Endodermal cell (in vitro differentiated cells): ENCODE measurements around the gene PAX7. TPM values are rescaled to one million over a fixed set of nuclear protein-coding genes. Genes with fewer than 3 reads are reported as not detected.

Experiments
- DNase-seq: peaks from one replicate; pipeline ENCODE4 v3.0.0-alpha.2; 2017
- H3K27ac ChIP-seq: 2 replicates; pipeline ENCODE4 v1.5.1; 2013; ENCODE audit warnings: mild to moderate bottlenecking, low read depth, low read length, moderate library complexity
- H3K27me3 ChIP-seq: 2 replicates; pipeline ENCODE4 v1.6.1; 2013; ENCODE audit warnings: mild to moderate bottlenecking, low read length, moderate library complexity; ENCODE audit not compliant: insufficient read depth, control insufficient read depth, poor library complexity, severe bottlenecking
- H3K36me3 ChIP-seq: 2 replicates; pipeline ENCODE4 v1.7.0; 2013; ENCODE audit warnings: mild to moderate bottlenecking, low read length, moderate library complexity; ENCODE audit not compliant: control insufficient read depth, insufficient read depth
- H3K4me1 ChIP-seq: one replicate; pipeline ENCODE4 v1.7.0; 2013; ENCODE audit warnings: low read length; ENCODE audit not compliant: control insufficient read depth, insufficient read depth
- H3K4me3 ChIP-seq: 2 replicates; pipeline ENCODE4 v1.5.1; 2013; ENCODE audit warnings: mild to moderate bottlenecking, low read length, moderate library complexity
- H3K9ac ChIP-seq: 2 replicates; pipeline ENCODE4 v1.6.1; 2013; ENCODE audit warnings: mild to moderate bottlenecking, low read length, moderate library complexity; ENCODE audit not compliant: poor library complexity, severe bottlenecking; ENCODE audit errors: extremely low read depth
- H3K9me3 ChIP-seq: 2 replicates; pipeline ENCODE4 v1.6.1; 2013; ENCODE audit warnings: mild to moderate bottlenecking, low read length, moderate library complexity; ENCODE audit not compliant: control insufficient read depth
- H3K27ac Mint-ChIP-seq: 2 replicates; pipeline ENCODE4 v1.8.0; 2020; ENCODE audit warnings: mixed read lengths
- H3K27me3 Mint-ChIP-seq: 2 replicates; pipeline ENCODE4 v1.8.0; 2021; ENCODE audit warnings: mild to moderate bottlenecking, mixed read lengths; ENCODE audit not compliant: insufficient read depth
- H3K36me3 Mint-ChIP-seq: 2 replicates; pipeline ENCODE4 v1.8.0; 2020; ENCODE audit warnings: low read depth, mixed read lengths
- H3K4me1 Mint-ChIP-seq: 2 replicates; pipeline ENCODE4 v1.8.0; 2020; ENCODE audit warnings: mixed read lengths
- H3K4me3 Mint-ChIP-seq: 2 replicates; pipeline ENCODE4 v1.8.0; 2020; ENCODE audit warnings: mild to moderate bottlenecking, moderate library complexity, mixed read lengths
- H3K9me3 Mint-ChIP-seq: 2 replicates; pipeline ENCODE4 v1.8.0; 2020; ENCODE audit warnings: mild to moderate bottlenecking, mixed read lengths
- CTCF ChIP-seq: fragments of 200-600 bp; sonication (generic); conservative IDR thresholded peaks from 2 replicates; pipeline ENCODE4 v1.5.0; 2021; ENCODE audit warnings: antibody characterized with exemption, mild to moderate bottlenecking
- WGBS, 2 experiments: methylation state at CpG; one replicate each; pipeline versions ENCODE4 v1.1.5 to v1.1.7; 2013; ENCODE audit warnings: missing lambda C conversion rate in 2 of 2, mixed read lengths in 1 of 2; ENCODE audit not compliant: insufficient coverage in 1 of 2, insufficient read length in 1 of 2; 5-methylcytosine and 5-hydroxymethylcytosine counted together
- total RNA-seq, 2 donors: library from RNA; stranded (reverse); fragmentation: NEBNext Ultra II Directional in 1 of 2; extraction: Animal tissue kit (Norgen Biotek cat#: 25700) in 1 of 2; gene quantifications; 2 replicates in 1 of 2; 3 replicates in 1 of 2; pipeline ENCODE4 v1.2.1, GENCODE V29; 2021

The PAX7 gene
- total RNA-seq, 2 donors from 2014 or later: 2.2 to 2.4 TPM

GRCh38 chr1:18619467-18619835, 11.2 kb upstream of the PAX7 start:
- Mint-ChIP-seq H3K36me3 (no peaks in the 10 kb centered on the region), H3K9me3 (no peaks in the 10 kb centered on the region), H3K4me3 (no peak overlapping the region), H3K4me1 (no peaks in the 10 kb centered on the region), H3K27me3 (peaks cover 94% of the 10 kb centered on the region), H3K27ac (no peak overlapping the region)
- WGBS, 2 experiments: 67 to 86% methylated on average over 1 to 2 of the region's 2 CpGs
- no peak for TF ChIP-seq CTCF
- no peak for DNase-seq
- no peaks in the 10 kb centered on the region for H3K4me1 ChIP-seq
- H3K27ac ChIP-seq: no peak overlapping the region
- H3K36me3 ChIP-seq: no peaks in the 10 kb centered on the region
- no peaks in the 10 kb centered on the region for H3K9me3 ChIP-seq
- no peak overlapping the region for H3K9ac ChIP-seq
- H3K4me3 ChIP-seq: no peak overlapping the region
- H3K27me3 ChIP-seq: peaks cover 72% of the 10 kb centered on the region

- no peak overlapping the region for H3K4me3 Mint-ChIP-seq
- H3K4me1 Mint-ChIP-seq: peaks cover 28% of the 10 kb centered on the region
- no peaks in the 10 kb centered on the region for H3K36me3 Mint-ChIP-seq
- WGBS, 2 experiments: 92 to 100% methylated on average over 2 to 8 of the region's 8 CpGs
- Histone ChIP-seq H3K4me3 (no peak overlapping the region), H3K9ac (no peak overlapping the region), H3K27ac (peak overlapping the region; percentile 83), H3K36me3 (no peaks in the 10 kb centered on the region), H3K27me3 (peaks cover 96% of the 10 kb centered on the region), H3K4me1 (peaks cover 14% of the 10 kb centered on the region), H3K9me3 (no peaks in the 10 kb centered on the region)
- peaks cover 99% of the 10 kb centered on the region for H3K27me3 Mint-ChIP-seq
- no peak for DNase-seq
- no peaks in the 10 kb centered on the region for H3K9me3 Mint-ChIP-seq
- peak; percentile 19 for TF ChIP-seq CTCF
- H3K27ac Mint-ChIP-seq: no peak overlapping the region
These were observed 2.1 kb upstream of the PAX7 start for GRCh38 chr1:18628511-18628910.

GRCh38 chr1:18629659-18630510, 761 bp upstream of the PAX7 start:
- Histone ChIP-seq H3K4me3 (peak overlapping the region; percentile 83), H3K4me1 (peaks cover 16% of the 10 kb centered on the region)

More at GRCh38 chr1:18629659-18630510, 761 bp upstream of the PAX7 start:
- Histone ChIP-seq H3K27me3 (peaks cover 96% of the 10 kb centered on the region), H3K36me3 (no peaks in the 10 kb centered on the region), H3K9ac (no peak overlapping the region), H3K27ac (peak overlapping the region; percentile 77), H3K9me3 (no peaks in the 10 kb centered on the region)
- Mint-ChIP-seq H3K4me3 (peak overlapping the region; percentile 65), H3K27me3 (peaks cover 99% of the 10 kb centered on the region), H3K4me1 (peaks cover 28% of the 10 kb centered on the region), H3K9me3 (no peaks in the 10 kb centered on the region), H3K27ac (no peak overlapping the region), H3K36me3 (no peaks in the 10 kb centered on the region)
- 13 to 15% methylated on average over 13 to 39 of the region's 39 CpGs for WGBS, 2 experiments
- no peak for TF ChIP-seq CTCF
- DNase-seq: peak; percentile 77
